OCI-M2 (cell line): Measurements from ENCODE around the gene HEATR5A.
"Not testable (repeated sequence)": the region's sequence is repeated elsewhere in the genome, so short reads cannot be mapped to it uniquely, and the experiment has no call there.

Experiments used
- DNase-seq: peaks from one replicate; lab custom pipeline; 2025; ENCODE audit not compliant: unreplicated experiment; lab: John Stamatoyannopoulos, UW

HEATR5A gene

GRCh38 chr14:31259040-31259435, 161.3 kb downstream of the HEATR5A start:
- not testable (repeated sequence) for DNase-seq

GRCh38 chr14:31258427-31259039, 161.8 kb downstream of the HEATR5A start:
- no peak for DNase-seq

- DNase-seq = not testable (repeated sequence)
Observed at GRCh38 chr14:31257554-31258426, 162.6 kb downstream of the HEATR5A start.

GRCh38 chr14:31257244-31257553, 163.2 kb downstream of the HEATR5A start:
- DNase-seq = no peak

GRCh38 chr14:31256534-31257243, 163.7 kb downstream of the HEATR5A start:
- no peak for DNase-seq

DNA sequence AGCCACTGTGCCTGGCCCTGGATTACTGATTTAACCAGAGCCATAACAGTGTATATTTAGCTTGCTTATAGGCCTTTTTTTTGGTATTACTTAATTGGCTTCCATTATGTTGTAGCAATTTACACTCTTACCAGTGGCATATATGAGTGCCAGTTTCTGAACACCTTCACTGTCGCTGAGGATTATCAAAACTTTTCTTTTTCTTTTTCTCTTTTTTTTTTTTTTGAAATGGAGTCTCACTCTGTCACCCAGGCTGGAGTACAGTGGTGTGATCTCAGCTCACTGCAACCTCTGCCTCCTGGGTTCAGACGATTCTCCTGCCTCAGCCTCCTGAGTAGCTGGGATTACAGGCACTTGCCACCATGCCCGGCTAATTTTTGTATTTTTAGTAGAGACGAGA, 164.4 kb downstream of the HEATR5A start:
- not testable (repeated sequence) for DNase-seq

- DNase-seq = no peak
Observed at GRCh38 chr14:31255286-31255685, 165.1 kb downstream of the HEATR5A start.

DNA sequence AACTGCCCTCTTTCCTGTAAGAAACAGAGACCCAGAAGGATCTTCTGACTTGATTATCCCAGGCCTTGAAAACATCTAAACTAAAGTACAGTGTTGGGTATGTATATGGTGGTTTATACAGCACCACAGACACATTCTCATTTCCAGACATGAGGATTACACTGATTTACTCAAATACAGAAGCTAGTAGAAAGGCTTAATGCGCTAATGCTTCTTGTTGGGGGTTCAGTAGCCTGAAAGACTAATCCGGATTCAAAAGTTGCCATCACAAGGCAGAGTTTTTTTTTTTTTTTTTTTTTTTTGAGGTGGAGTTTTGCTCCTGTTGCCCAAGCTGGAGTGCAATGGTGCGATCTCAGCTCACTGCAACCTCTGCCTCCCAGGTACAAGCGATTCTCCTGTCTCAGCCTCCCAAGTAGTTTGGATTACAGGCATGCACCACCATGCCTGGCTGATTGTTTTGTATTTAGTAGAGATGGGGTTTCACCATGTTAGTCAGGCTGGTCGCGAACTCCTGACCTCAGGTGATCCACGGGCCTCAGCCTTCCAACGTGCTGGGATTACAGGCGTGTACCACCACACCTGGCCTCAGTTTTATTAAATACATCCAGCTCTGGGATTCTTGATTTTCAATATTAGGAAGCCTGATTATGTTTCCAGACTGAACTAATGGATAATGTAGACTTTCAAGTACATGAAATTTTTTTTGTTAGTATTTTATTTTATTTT, 166.4 kb downstream of the HEATR5A start:
- DNase-seq = no peak

GRCh38 chr14:31252865-31253264, 167.5 kb downstream of the HEATR5A start:
- no peak for DNase-seq

DNA sequence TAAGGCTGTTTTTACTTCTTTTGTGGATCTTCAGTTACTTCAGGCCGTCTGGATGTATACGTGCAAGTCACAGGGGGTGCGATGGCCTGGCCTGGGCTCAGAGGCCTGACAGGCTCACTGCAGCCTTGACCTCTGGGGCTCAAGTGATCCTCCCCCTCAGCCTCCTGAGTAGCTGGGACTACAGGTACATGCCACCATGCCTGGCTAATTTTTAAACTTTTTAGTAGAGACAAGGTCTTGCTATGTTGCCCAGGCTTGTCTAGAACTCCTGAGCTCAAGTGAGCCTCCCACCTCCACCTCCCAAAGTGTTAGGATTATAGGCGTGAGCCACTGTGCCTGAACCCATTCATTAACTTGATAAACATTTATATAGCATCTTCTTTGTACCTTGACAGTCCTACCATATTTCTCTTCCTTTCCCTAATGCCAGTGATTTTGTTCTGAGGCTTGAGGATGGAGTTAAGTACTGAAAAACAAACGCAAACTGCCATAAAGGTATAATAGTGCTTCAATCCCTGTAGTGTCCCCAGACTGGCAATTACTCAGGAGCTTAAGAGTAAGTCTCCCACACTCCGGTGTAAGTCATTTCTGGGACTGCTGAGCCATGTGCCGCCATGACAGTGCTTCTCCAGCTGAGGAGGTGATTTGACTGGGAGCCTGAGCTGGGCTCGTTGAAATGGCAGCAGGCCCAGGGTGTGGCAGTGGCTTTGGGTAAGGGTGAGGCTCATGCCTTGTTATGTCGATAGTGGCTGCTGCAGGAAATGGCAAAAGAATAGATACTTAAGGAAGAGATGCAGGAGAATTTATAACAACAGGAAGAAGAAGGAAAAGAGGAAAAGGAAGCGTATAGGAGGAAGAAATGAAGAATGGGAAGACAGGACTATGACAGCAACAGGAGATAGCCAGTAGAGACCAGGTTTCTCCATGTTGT, 169.1 kb downstream of the HEATR5A start:
- no peak for DNase-seq

GRCh38 chr14:31244626-31245025, 175.7 kb downstream of the HEATR5A start:
- DNase-seq = no peak

GRCh38 chr14:31243860-31244259, 176.5 kb downstream of the HEATR5A start:
- no peak for DNase-seq

DNA sequence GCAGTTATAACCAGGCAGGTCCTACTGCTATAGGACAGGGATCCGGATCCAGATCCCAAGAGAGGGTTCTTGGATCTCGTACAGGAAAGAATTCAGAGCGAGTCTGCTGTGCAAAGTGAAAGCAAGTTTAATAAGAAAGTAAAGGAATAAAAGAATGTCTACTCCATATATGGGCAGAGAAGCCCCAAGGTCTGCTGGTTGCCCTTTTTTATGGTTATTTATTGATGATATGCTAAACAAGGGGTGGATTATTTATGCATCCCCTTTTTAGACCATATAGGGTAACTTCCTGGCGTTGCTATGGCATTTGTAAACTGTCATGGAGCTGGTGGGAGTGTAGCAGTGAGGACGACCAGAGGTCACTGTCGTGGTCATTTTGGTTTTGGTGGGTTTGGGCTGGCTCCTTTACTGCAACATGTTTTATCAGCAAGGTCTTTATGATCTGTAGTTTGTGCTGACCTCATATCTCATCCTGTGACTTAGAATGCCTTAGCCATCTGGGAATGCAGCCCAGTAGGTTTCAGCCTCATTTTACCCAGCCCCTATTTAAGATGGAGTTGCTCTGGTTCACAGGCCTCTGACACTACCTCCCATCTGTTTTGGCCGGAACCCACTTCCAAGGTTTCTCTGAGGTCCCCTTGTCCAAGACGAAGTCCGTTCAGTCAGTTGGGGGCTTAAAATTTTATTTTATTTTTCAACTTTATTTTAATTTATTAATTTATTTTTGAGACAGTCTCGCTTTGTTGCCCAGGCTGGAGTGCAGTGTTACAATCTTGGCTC, 178.0 kb downstream of the HEATR5A start:
- not testable (repeated sequence) for DNase-seq
